HepG2 (cell line): ENCODE data around the gene EPHB4. TPM values are rescaled to one million over a fixed set of nuclear protein-coding genes. Genes with fewer than 3 reads are reported as not detected.

Source experiments
- AGO2 ChIP-seq: fragments of 200-400 bp; formaldehyde crosslinking; optimal IDR thresholded peaks from 2 replicates; pipeline ENCODE3; 2017; ENCODE audit warnings: mild to moderate bottlenecking, low read depth, low read length, moderate library complexity
- AHR ChIP-seq: IDR thresholded peaks from 2 replicates; pipeline ENCODE4 v1.6.1; 2018; ENCODE audit warnings: missing genetic modification reagents, missing compliant biosample characterization
- ATF7-NPFF ChIP-seq: sonication (generic); formaldehyde crosslinking; IDR thresholded peaks from 2 replicates; pipeline ENCODE4 v1.8.1; 2023; ENCODE audit warnings: mild to moderate bottlenecking, low read depth, missing genetic modification reagents, moderate library complexity
- CBX2 ChIP-seq, 2 experiments: fragments of 200-600 bp in 1 of 2; sonication (generic); formaldehyde crosslinking in 1 of 2; IDR thresholded peaks; 2 replicates each; pipeline versions ENCODE4 v1.7.0 to v1.8.1; 2018 to 2022; ENCODE audit warnings: low read depth in 2 of 2, low read length in 1 of 2, mild to moderate bottlenecking in 1 of 2, missing genetic modification reagents in 1 of 2
- DMAP1 ChIP-seq: IDR thresholded peaks from 2 replicates; pipeline ENCODE4 v1.6.1; 2016
- DNMT1 ChIP-seq: sonication (generic); formaldehyde crosslinking; IDR thresholded peaks from 2 replicates; pipeline ENCODE4 v1.5.1; 2020; ENCODE audit warnings: mild to moderate bottlenecking, missing genetic modification reagents
- MED8 ChIP-seq: sonication (generic); formaldehyde crosslinking; IDR thresholded peaks from 2 replicates; pipeline ENCODE4 v1.8.1; 2023; ENCODE audit warnings: mild to moderate bottlenecking, missing genetic modification reagents; ENCODE audit not compliant: insufficient replicate concordance
- XBP1 ChIP-seq: sonication (generic); formaldehyde crosslinking; IDR thresholded peaks from 2 replicates; pipeline ENCODE4 v1.5.0; 2020; ENCODE audit warnings: missing genetic modification reagents
- ZFP1 ChIP-seq: IDR thresholded peaks from 2 replicates; pipeline ENCODE4 v1.6.1; 2016
- ZNF205 ChIP-seq: IDR thresholded peaks from 2 replicates; pipeline ENCODE4 v1.6.1; 2018; ENCODE audit warnings: missing biosample characterization, missing genetic modification reagents
- ZNF207 ChIP-seq: fragments of 450-650 bp; IDR thresholded peaks from 2 replicates; pipeline ENCODE4 v1.6.1; 2016; ENCODE audit warnings: antibody characterized with exemption, borderline replicate concordance
- ZNF34 ChIP-seq: sonication (generic); formaldehyde crosslinking; IDR thresholded peaks from 2 replicates; pipeline ENCODE4 v1.4.0; 2020; ENCODE audit warnings: mild to moderate bottlenecking, missing genetic modification reagents, borderline replicate concordance
- ZNF407 ChIP-seq: sonication (generic); formaldehyde crosslinking; IDR thresholded peaks from one replicate; pipeline ENCODE4 v1.5.1; 2020; ENCODE audit warnings: mild to moderate bottlenecking, missing genetic modification reagents; ENCODE audit errors: not compliant biosample characterization
- ZNF563 ChIP-seq: sonication (generic); formaldehyde crosslinking; IDR thresholded peaks from 2 replicates; pipeline ENCODE4 v1.8.0; 2022; ENCODE audit warnings: mild to moderate bottlenecking, moderate library complexity, missing genetic modification reagents
- ZNF567 ChIP-seq: sonication (generic); formaldehyde crosslinking; IDR thresholded peaks from 2 replicates; pipeline ENCODE4 v1.8.1; 2023; ENCODE audit warnings: mild to moderate bottlenecking, missing genetic modification reagents, borderline replicate concordance
- ZNF570 ChIP-seq: sonication (generic); formaldehyde crosslinking; IDR thresholded peaks from 2 replicates; pipeline ENCODE4 v1.4.0; 2020; ENCODE audit warnings: mild to moderate bottlenecking, missing genetic modification reagents, borderline replicate concordance
- polyA plus RNA-seq, 8 experiments: library from polyadenylated mRNA; depleted of rRNA in 3 of 8; stranded (reverse) in 7 of 8; unstranded in 1 of 8; fragments of >200 nt; fragmentation: Illumina TruSeq in 4 of 8; extraction: Trizol in 4 of 8; gene quantifications; 2 replicates each; pipeline versions ENCODE4 v1.2.1 to v1.2.3, GENCODE V29; 2011 to 2016; ENCODE audit warnings: low read depth in 4 of 8, missing spikeins in 1 of 8, mixed read lengths in 1 of 8; ENCODE audit not compliant: insufficient read depth in 1 of 8
- total RNA-seq, 5 experiments: library from RNA; depleted of rRNA; stranded (reverse); fragments of >200 nt; fragmentation: Illumina TruSeq; extraction: Trizol; gene quantifications; 2 replicates each; pipeline ENCODE4 v1.2.3, GENCODE V29; 2016; ENCODE audit warnings: low read depth in 1 of 5
- TF ChIP-seq, protein P1 (sequence below): IDR thresholded peaks from 2 replicates; pipeline ENCODE4 v1.4.0; 2020; ENCODE audit warnings: mild to moderate bottlenecking, missing genetic modification reagents

Gene EPHB4
- total and polyA plus RNA-seq, 2 of the 13 experiments (the other 11 are each of a cell fraction or from before 2014, with no cell fraction given): 61.4 to 69.6 TPM

- TF ChIP-seq ZNF207 (no peak), ZNF407 (CRISPR knock-in tag) (peak; percentile 93), ZNF570 (0 out of 2 replicates have a peak, but pooled peaks have one; percentile 42), ATF7-NPFF (CRISPR knock-in tag) (no peak), ZNF563 (CRISPR knock-in tag) (0 out of 2 replicates have a peak, but pooled peaks have one; percentile 17), ZNF205 (CRISPR knock-in tag) (no peak; the same call in 1 of the 2 replicates), AGO2 (peak; percentile 64), DMAP1 (CRISPR knock-in tag) (peak; percentile 88), DNMT1 (CRISPR knock-in tag) (no peak), MED8 (CRISPR knock-in tag) (no peak), ZNF34 (CRISPR knock-in tag) (0 out of 2 replicates have a peak, but pooled peaks have one; percentile 71), ZNF567 (CRISPR knock-in tag) (peak; percentile 77), AHR (CRISPR knock-in tag) (0 out of 2 replicates have a peak, but pooled peaks have one; percentile 59), XBP1 (CRISPR knock-in tag) (no peak), ZFP1 (CRISPR knock-in tag) (0 out of 2 replicates have a peak, but pooled peaks have one; percentile 18), CBX2 (IDR thresholded peaks at IDR 0.05; ENCODE audit: low read depth, low read length) (no peak), CBX2 (CRISPR knock-in tag; IDR thresholded peaks at IDR 0.05; ENCODE audit: low read depth) (no peak)
- TF ChIP-seq, protein P1, sequence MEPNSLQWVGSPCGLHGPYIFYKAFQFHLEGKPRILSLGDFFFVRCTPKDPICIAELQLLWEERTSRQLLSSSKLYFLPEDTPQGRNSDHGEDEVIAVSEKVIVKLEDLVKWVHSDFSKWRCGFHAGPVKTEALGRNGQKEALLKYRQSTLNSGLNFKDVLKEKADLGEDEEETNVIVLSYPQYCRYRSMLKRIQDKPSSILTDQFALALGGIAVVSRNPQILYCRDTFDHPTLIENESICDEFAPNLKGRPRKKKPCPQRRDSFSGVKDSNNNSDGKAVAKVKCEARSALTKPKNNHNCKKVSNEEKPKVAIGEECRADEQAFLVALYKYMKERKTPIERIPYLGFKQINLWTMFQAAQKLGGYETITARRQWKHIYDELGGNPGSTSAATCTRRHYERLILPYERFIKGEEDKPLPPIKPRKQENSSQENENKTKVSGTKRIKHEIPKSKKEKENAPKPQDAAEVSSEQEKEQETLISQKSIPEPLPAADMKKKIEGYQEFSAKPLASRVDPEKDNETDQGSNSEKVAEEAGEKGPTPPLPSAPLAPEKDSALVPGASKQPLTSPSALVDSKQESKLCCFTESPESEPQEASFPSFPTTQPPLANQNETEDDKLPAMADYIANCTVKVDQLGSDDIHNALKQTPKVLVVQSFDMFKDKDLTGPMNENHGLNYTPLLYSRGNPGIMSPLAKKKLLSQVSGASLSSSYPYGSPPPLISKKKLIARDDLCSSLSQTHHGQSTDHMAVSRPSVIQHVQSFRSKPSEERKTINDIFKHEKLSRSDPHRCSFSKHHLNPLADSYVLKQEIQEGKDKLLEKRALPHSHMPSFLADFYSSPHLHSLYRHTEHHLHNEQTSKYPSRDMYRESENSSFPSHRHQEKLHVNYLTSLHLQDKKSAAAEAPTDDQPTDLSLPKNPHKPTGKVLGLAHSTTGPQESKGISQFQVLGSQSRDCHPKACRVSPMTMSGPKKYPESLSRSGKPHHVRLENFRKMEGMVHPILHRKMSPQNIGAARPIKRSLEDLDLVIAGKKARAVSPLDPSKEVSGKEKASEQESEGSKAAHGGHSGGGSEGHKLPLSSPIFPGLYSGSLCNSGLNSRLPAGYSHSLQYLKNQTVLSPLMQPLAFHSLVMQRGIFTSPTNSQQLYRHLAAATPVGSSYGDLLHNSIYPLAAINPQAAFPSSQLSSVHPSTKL (CRISPR knock-in tag): peak; percentile 29; the same call in 1 of the 2 replicates
These were observed 24.9 kb upstream of the EPHB4 start, which contains the start of gene SLC12A9 (continued) for GRCh38 chr7:100852048-100852872.
